Cortex of kidney (tissue), 1 donor: Measurements from ENCODE around the gene CXXC5.

Experiments used
- DNase-seq: peaks from one replicate; lab custom pipeline; 2025; lab: John Stamatoyannopoulos, UW

CXXC5 gene

DNA sequence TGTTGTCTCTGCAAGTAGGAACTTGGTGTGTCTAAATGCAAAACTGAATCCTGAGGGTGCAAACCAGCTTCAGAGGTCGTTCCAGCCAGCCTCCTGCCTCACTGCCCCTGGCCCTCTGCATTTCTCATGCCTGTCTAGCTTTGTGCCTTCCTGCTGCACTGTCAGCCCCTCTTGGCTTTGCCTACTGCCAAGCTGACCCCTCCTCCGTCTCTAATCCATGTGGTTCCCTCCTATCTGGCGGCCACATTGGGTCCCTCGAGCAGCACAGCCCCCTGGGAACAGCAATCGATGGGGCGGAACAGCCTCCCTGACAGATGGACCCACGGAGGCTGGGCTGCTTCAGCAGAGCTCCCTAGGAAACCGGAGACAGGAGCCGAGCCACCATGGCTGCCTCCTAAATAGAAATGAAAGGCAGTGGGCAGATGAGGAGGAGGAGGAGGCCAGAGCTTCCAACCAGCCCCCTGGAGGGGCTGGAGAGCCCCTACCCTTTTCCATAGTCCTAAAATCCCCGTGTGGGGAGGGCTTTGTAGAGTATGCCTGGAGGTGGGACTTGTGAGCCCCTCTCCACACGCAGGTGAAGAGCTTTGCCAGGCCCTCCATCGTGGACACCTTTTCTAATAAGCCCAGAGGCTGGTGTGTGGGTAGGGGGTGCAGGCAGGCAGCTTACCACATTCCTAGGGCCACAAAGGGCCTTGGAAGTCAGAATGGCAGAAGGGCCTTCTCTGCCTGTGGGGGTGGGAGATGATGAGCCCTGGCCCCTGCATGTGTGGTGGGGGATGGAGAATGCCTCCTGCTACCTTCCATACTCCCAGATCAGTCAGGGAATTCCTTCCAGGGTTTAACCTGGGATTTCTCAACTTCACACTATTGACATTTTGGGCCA lies 9.2 kb upstream of the CXXC5 start:
- DNase-seq: no peak

DNA sequence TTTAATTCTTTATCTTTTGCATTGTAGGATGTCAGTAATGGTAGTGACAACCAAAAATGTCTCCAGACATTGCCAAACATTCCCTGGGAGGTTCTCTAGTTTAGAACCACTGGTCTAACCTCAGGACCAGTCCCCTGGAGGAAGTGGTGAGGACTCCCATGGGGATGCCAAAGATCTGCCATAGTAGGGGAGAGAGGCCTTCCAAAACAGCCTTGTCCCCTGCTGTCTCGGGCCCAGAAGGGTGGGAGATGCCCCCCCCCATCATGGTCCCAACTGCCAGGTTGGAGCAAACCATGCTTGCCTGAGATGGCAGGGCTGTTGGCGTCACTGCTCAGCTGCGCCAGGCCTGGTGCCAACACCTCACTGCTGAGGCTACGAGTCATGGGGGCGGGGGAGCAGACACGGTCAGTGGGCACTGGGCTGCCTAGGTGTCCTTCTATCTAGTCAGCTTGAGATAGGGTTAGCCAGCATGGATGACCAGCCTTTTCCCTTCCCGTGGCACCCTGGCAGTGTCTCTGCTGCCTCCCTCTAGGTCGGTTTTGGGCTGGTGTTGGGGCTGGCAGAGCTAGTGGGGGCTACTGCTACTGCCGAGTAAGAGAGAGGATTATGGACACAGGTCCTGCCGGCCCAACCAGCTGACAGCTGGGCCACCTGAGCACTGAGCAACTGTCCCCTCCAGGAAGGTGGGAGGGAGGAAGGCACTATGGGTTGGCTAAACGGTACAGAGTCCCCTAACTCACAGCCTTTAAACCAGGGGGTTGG lies 8.3 kb upstream of the CXXC5 start:
- DNase-seq: no peak

DNA sequence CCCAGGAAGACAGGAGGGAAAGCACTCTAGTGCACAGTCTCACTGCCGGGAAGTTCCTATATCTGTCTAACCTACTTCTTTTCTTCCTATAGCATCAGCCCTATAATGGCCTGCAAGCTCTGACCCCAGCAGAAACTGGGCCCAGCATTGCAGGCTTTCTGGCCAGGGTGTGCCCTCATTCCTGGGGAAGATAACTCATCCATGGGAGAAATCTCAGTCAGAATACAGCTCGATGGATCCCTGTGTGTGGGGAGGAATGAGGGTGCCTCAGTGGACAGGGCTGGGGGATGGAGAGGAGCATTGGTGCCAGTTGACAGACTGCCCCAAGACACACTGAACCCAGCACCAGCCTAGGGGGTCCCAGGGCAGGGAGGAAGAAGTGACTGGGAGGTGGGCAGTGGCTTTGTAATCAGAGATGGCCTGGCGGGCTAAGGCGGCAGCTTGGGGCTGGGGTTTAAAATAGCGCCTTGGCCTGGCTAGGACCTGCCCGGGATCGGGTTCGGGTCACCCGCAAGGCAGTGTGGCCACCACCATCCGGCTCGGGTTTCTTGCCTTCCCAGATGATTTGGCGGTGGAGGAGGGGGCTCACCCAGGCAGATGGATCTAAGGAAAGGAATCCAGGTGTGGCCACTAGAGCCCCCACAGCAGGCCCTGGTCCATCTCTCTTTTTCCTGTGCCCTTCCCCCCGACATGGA lies 7.6 kb upstream of the CXXC5 start:
- DNase-seq: no peak

DNA sequence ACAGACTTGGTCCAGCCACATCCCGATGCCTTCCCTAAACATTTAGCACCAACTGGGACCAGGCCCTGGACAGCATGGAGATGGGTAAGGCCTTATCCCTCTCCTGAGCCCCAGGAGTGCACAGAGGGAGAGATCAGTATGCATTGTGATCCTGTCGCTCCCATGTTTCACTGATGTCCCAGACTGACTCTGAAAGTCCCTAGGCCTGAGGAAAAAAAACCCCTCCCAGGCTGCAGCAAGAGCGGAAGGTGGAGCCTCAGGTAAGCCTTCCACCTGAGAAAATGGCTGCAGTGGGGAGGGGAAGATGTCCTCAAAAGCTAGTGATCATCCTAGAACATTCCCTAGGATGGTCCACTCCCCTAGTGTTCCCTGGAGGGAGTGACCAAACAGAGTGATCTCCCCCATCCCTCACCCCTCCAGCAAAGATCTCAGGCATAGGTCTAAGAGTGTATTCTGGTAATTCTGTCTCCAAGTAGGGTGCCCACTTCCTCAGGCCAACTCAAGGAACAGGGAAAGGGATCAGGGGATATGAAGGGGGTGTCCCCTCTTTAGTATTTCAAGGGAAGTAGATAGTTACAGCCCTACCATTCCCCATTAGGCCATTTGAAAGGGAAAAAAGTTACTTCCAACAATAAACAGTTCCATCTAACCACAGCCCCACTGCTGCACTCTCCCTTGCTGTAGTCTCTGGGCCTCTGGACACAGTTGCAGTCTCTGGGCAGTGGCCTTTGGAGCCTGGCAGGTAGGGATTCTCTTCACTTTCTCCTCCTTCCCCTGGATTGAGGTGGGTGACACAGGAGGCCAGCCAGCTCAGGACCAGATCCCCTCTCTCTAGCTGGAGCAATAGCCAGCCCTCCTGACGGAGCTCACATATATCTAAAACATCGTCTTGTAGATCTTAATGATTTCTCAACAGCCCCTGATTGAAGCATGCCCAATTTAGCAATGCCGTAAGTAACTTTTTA lies 6.8 kb upstream of the CXXC5 start:
- no peak for DNase-seq

DNA sequence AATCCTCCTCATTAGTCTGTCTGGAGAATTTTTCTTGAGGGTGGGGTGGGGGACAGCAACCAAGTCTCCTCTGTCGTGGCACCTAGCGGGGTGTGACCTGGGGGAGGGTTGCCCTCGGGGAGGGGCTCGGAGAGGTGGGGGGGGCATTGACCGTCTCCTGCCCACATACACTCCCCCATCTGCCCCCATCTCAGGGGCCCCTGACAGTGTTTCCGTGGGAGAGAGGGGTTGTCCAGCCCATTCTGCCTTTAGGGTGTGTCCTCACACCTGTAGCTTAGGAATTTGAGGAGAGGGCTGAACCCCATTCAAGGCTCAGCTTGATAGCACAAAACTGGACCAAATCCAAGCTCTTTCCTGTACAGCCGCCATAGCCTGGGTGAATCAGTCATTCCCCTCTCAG lies 5.9 kb upstream of the CXXC5 start:
- no peak for DNase-seq

DNA sequence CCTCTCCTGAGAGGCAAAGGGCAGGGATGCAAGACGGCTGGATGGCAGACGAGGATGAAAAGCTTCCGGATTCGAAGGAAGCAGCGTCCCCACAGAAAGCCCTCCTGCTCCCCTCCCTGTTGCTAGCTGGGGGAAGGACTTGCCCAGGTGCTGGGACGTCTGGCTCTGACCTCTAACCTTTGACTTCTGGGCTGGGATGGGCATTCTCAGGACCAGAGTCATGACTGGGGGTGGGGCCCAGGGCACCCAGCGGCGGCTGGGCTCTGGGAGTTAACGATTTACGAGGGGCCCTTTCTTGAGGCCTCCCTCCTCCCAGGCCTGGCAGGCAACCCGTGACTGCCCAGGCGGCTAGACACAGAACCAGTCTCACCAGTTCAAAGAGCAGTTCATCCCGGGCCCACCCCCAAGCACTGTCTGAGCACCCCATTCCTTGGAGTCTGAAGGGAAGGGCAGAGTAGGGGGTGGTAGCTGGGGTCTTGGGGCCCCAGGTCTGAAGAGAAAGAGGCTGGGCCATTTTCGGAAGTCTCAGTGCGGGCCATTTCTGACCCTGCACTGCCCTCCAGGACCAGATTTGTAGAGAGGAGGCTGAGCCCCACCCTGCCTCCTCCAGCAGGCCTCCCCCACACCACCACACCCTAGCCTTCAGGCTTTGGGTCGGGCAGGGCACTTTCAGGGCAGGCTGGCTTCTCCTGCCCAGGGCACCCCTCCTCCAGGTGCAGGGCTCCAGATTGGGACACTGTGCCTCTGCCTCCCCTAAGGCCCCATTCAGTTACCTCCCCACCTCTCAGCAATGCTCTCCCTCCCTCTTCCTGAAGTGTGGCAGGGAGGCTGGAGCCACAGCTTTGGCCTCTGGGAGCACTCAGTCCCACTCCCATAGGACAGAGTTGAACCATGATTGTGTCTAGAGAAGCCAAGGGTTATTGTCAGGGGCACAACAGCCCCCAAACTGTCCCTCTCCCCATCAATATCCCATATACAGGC lies 5.0 kb upstream of the CXXC5 start:
- DNase-seq: no peak

DNA sequence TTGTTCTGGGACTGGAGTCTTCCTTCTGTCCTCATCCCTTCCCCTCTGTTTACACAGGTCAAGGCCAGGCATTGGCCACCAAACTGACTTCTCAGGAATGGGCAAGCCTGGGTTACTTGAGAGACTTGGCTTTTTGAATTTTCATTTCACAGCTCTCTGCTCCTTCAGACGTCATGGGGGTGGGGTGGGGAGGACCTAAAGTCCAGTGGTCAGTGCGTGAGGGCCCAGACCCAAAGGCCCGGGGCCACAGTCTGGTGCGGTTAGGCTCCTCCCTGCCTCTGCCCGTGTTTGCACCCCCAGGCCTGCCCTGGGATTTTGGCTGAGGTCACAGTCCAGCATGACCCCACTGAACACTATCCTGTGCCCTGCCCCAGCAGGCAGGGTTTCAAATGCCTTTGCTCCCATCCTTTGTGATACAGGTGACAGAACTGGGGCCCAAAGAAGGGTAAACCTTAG lies 4.1 kb upstream of the CXXC5 start:
- no peak for DNase-seq

DNA sequence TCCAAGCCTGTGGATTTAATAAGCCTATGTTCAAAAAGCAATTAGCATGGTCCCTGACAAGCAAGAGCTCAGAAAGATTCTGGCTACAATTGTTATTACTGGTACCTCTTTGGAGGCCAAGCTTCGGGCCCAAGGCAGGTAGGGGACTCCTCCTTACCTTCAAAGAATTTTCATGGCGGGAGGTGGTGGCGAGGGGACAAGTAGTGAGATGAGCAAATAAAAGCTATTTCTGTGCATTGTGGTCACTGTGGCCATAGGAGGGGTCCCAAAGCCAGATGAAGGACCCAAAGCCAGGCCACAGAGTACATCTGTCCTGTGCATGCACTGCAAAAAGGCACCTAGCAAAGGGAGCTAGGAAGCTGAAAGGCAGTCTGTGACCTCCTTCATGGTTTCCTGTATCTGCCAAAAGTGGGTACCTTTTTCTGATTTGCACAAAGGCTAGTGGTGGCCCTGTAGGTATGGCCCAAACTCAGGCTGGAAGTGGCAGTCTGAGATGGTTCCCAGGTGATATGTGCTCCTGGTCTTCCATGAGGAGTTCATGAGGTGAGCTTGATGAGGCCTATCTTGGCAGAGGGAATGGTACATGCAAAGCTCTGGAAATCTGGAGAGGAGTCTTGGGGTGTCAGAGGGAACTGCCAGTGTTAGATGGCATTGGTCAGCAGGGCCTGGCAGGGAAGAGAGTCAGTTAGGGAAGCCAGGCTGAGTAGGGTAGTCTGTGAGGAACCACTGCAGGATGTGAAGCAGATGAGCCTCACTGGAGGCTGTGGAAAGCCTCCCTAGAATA lies 3.3 kb upstream of the CXXC5 start:
- DNase-seq: no peak

DNA sequence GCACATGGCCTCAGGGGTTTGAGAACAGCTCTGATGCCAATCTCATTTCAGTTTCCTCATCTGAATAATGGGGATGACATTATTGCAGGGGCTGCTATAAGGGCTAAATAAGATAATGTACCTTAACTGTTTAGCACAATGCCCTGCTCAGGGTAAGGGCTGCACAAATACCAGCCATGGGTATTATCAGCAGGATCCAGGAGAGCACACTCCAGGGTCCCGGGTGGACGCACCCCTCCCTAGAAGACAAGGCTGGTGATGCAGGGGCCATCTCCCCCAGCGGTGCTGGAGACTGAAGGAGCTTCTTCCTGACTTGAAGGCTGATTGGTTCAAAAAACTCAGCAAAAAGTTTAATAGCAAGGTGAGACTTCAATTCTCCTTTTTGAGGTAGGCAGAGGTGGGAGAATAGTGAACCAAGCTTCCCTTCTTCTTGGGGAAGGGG lies 2.7 kb upstream of the CXXC5 start:
- DNase-seq: no peak

DNA sequence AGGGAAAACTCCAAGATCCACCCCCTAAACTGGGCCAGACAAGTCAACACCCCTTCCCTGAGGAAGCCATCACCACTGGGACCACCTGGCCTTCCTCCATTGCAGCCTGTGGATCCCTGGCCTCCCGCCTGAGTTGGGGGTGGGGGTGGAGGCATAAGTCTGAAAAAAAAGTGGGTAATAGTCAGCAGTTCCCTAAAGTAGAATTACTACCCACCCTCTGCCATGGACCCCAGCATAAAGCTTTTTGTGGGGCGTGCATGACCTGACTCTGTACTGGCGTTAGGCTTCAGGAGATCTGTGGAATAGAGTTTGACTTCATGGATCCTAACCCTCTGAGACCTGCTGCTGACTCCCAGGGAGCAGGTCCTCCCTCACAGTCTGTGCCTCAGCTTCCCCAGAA lies 2.0 kb upstream of the CXXC5 start:
- no peak for DNase-seq

DNA sequence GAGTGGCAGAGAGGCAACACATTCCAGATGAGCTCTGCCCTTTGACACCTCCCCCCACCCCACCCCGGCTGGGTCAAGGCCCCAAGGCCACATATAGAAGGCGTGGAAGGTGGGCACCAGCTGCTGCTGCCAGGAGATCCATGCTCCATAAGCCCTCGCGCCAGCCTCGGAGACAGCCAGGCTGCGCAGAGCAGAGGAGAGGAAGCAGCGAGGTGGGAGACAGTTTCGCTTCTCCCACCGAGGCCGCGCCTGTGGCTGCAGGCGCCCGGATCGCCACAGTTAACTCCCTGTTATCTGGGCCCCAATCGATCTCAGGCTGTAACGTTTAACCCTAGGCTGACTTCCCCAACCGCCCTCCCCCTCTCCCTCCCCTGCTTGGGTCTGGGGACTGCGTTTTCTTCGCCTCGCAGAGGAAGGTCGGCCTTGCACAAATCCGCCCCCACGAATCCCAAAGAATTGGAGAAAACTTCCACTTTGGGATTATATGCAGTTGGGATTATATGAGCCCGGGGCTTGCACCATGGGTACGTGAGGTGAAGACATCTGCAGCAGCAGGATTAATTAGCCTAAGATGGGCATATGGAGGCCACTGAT lies 1.1 kb upstream of the CXXC5 start:
- no peak for DNase-seq

DNA sequence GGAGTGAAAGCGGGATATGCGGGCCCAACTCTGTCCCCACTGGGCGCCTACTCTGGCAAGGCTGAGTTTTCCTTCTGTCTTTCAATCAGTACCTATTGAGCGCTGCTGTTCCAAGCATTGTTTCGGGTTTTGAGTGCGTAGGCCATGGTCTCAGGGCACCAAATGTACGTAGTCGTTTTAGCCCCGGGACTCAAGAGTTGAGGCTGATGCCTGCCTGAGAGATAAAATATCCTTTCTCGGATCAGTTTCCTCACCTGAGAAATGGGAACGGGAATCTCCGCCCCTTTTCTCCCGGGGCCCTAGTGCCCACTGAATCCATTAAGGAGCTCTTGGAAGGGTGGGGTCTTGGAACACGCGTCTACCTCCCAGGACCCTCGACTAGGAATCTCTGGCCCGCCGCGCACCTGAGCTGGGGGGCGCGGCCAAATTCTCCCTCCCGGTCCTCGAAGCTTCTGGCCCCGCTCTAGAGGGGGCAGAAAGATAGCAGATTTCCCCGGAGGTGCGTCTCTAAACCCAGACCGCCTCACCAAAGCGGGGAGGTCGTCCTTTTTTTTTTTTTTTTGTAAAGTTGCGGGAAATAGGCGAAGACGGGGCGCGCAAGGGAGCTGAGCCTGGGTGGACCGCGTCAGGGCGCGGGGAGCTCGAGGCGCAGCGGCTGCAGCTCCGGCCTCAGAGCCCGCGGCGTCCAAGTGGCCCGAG lies 494 bp upstream of the CXXC5 start:
- no peak for DNase-seq

DNA sequence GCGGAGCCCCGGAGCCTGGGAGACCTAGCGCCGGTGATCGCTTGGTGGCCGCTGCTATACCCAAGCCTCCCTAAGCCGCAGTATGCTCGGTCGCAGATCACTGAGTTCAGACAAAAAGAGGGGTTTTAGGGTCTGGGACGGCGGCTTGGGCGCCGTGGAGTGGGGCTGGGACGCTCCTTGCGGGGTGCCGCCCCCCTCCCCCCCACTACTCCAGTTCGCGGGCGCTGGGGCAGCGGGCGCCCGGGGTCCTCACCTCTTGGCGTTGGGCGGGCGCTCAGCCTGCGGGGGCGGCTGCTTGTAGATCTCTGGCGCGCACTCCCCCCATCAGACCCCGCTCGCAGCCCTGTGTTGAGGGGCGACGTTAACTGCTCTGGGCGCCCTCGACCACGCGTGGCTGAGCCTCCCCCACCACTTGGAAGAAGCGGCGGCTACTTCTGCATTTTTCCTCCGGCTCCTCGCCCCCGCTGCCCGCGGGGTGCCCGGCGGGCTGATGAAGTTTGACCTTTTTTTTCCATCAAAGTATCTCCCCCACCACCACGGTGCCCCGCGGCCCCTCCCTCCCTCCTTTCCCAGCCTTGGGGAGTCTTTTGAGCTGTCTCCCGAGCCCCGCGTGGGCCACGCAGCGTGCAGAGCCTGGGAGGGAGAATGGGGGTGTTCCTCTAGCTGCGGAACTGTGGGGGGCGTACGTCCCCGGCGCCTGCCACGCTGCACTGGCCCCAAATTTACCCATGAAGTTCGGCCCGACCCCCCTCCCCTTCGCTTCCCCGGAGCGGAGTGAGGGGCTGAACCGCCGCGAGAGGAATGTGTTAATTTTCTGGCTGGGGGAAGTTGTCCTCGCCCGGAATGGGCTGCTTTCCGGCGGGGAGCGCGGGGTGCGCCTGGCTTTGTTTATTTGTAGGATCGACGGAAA lies 1.2 kb downstream of the CXXC5 start:
- no peak for DNase-seq

DNA sequence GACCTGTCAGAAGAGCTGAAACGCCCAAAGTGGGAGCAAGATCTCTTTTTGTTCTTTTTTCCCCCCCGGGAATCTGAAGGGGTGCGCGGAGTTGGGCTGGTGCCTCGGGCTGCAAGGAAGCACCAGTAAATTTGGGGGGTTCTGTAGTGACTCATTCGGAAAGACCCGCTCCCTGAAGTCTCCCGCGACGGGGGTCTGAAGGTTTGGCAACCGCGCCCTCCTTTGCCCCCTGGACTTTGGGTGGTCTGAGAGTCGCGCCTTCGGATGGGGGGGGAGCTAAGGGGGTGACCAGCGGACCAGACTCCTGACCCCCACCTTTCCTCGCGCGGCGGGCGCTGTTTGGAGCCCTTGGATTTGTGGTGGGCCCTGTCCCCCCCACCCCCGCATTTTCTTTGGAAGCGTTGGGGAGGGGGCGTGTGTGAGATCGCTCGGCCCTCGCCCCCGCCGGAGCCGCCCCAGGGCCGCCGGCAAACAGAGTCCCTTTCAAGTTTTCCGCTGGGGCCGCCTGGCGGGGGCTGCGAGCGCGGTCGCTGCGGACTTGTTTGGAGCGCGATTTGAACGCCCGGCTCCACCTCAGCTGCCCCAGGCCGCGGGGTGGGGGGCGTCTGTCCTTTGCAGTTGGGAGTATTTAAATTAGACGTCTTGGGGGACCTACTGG lies 2.0 kb downstream of the CXXC5 start:
- no peak for DNase-seq

DNA sequence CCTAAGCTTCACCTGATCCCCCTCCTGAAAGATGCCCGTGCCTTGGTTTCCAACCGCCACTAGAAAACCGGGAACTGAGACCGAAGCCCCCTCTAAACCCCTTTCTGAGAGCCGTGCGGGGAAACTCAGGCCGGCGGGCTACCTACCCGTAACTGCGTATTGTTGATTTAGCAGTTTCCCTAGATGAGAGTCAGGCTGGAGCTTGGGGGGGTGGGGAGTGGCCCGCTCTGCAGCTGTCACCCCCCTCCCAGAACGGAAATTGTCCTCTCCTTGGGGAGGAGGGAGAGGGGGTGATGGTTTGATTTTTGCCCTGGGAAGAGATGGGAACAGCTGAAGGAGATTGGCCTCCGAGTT lies 2.5 kb downstream of the CXXC5 start:
- DNase-seq: no peak

DNA sequence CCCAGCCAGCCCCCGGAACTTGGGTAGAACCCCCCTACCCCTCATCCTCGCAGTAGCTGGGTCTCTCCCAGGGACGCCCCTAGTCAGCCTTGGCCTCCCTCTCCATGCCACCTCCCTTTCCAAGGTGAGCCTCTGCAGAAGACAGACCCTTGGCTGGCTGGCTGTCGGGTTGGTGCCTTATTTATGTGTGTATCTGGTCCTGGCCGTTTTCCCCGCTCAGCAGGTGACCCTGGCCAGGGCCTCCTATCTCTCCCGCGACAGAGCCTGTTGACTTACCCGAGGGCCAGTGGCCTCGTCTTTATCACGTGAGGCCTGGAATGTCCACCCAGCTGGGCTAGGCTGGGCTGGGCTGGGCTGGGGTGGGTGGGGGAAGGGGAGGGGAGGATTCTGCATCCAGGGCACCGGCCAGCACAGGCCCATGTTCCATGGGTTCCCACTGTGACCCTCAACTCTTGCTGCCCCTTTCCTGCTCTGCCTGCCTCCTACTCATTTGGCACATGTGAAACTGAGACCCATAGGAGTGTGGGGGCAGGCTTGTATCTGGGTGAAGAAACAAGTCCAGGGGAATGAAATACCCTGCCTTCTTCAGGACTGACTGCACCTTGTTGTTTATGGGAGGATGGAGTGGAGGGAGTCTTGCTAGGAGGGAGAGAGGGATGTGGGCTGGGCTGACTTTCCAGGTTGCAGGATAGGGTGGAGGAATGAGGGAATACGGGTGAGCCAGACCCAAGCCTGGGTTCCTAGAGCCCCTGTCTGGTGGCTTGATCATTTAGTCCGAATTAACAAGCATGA lies 3.1 kb downstream of the CXXC5 start:
- no peak for DNase-seq
